PC-3 (cell line): ENCODE data around the gene TBC1D32. TPM values are rescaled to one million over a fixed set of nuclear protein-coding genes. Genes with fewer than 3 reads are reported as not detected.
A peak's percentile ranks its signal among the peaks of the same experiment; 100 is the strongest.

ENCODE experiments used
- ATAC-seq: fragments of 200-7000 bp; cut with Tn5 transposase; 2 replicates; pipeline ENCODE4 v1.9.1; 2020; ENCODE audit warnings: mild to moderate bottlenecking, moderate library complexity
- BruUV-seq: library from RNA; stranded (reverse); fragments of 400-500 nt; replicated peaks from 2 replicates; lab custom pipeline; 2021; lab: Mats Ljungman, UMichigan
- CTCF ChIA-PET: fragments of 300-600 bp; sonication (Branson Sonifier 250); formaldehyde crosslinking; loops from one replicate; lab custom pipeline; 2022; ENCODE audit warnings: antibody characterized with exemption; lab: Charles Lee
- POLR2A ChIA-PET: fragments of 300-600 bp; sonication (Branson Sonifier 250); formaldehyde crosslinking; loops from one replicate; lab custom pipeline; 2022; ENCODE audit warnings: antibody characterized with exemption; ENCODE audit not compliant: unreplicated experiment; lab: Charles Lee
- DNase-seq: peaks from one replicate; pipeline ENCODE4 v3.0.0-alpha.2; 2015
- H2AFZ ChIP-seq: fragments of 300-600 bp; sonication (generic); 2 replicates; pipeline ENCODE4 v1.6.0; 2016; ENCODE audit warnings: antibody characterized with exemption, low read length
- H3F3A ChIP-seq: fragments of 300-600 bp; sonication (generic); one replicate; pipeline ENCODE4 v1.6.0; 2017; ENCODE audit warnings: antibody characterized with exemption, low read length, control low read depth, mild to moderate bottlenecking; ENCODE audit not compliant: unreplicated experiment
- H3K27ac ChIP-seq: fragments of 300-600 bp; sonication (generic); 2 replicates; pipeline ENCODE4 v1.5.1; 2016; ENCODE audit warnings: mild to moderate bottlenecking, low read length
- H3K27me3 ChIP-seq: fragments of 300-600 bp; sonication (generic); 2 replicates; pipeline ENCODE4 v1.6.1; 2016; ENCODE audit warnings: low read length, mixed read lengths
- H3K36me3 ChIP-seq: fragments of 300-600 bp; sonication (generic); 2 replicates; pipeline ENCODE4 v1.6.1; 2016; ENCODE audit warnings: low read depth, mixed run types, low read length, mixed read lengths
- H3K4me1 ChIP-seq: fragments of 300-600 bp; sonication (generic); 2 replicates; pipeline ENCODE4 v1.5.1; 2016; ENCODE audit warnings: low read length; ENCODE audit not compliant: insufficient read depth
- H3K4me2 ChIP-seq: fragments of 300-600 bp; sonication (generic); 2 replicates; pipeline ENCODE4 v1.6.0; 2016; ENCODE audit warnings: low read length
- H3K4me3 ChIP-seq: fragments of 300-600 bp; sonication (generic); 2 replicates; pipeline ENCODE4 v1.5.1; 2016; ENCODE audit warnings: mild to moderate bottlenecking, low read length, mixed read lengths
- H3K79me2 ChIP-seq: fragments of 300-600 bp; sonication (generic); 2 replicates; pipeline ENCODE4 v1.6.1; 2017; ENCODE audit warnings: low read length, mixed read lengths
- H3K9ac ChIP-seq: fragments of 300-600 bp; sonication (generic); 2 replicates; pipeline ENCODE4 v1.6.0; 2016; ENCODE audit warnings: mild to moderate bottlenecking, low read length
- H3K9me2 ChIP-seq: fragments of 300-600 bp; sonication (generic); replicated peaks from 2 replicates; pipeline ENCODE4 v1.6.1; 2016; ENCODE audit warnings: mixed run types, low read length, mixed read lengths
- H3K9me3 ChIP-seq: fragments of 300-600 bp; sonication (generic); 2 replicates; pipeline ENCODE4 v1.6.1; 2016; ENCODE audit warnings: low read length, mixed read lengths
- H4K20me1 ChIP-seq: fragments of 300-600 bp; sonication (generic); 2 replicates; pipeline ENCODE4 v1.6.1; 2016; ENCODE audit warnings: low read length, mixed read lengths
- CTCF ChIP-seq: fragments of 300-600 bp; sonication (generic); conservative IDR thresholded peaks from 2 replicates; pipeline ENCODE4 v1.5.1; 2017; ENCODE audit warnings: antibody characterized with exemption, low read depth, mild to moderate bottlenecking, low read length
- EZH2 ChIP-seq: fragments of 300-600 bp; sonication (generic); IDR thresholded peaks from one replicate; pipeline ENCODE4 v1.6.1; 2017; ENCODE audit warnings: antibody characterized with exemption, mild to moderate bottlenecking, low read length; ENCODE audit not compliant: unreplicated experiment
- EZH2phosphoT487 ChIP-seq: fragments of 300-600 bp; sonication (generic); IDR thresholded peaks from 2 replicates; pipeline ENCODE4 v1.6.1; 2018; ENCODE audit warnings: mild to moderate bottlenecking, antibody characterized with exemption, low read length, borderline replicate concordance
- intact Hi-C: fragments of 100-400 bp; cut with micrococcal nuclease; formaldehyde crosslinking; loops from 2 replicates; pipeline ENCODE4 v1.9.0; 2023
- total RNA-seq: library from RNA; depleted of rRNA; stranded (reverse); fragments of >200 nt; gene quantifications from 2 replicates; pipeline ENCODE4 v1.2.3, GENCODE V29; 2014

The TBC1D32 gene
- total RNA-seq, 1 experiment from 2014 or later = 2.7 TPM

DNA sequence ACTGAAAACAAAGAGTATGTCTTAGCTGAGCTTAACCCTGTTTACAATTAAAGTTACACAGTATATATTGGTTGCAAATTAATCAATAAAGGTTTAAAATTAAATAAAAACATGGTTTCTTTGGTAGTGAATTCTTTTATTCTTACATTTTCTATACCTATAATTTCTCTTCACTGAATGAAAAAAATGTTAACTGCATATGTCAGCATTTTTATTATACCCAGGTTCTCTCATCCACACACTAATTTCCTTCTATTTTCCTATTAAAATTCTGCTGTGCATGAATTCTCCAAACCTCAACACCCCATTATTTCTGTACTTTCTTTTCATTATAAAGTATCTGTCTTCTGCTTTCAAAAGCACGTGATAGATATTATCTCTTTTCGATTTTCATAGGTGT lies 91.9 kb downstream of the TBC1D32 start:
- Histone ChIP-seq H3K27ac (no peak overlapping the region), H3K9me3 (no peaks in the 10 kb centered on the region), H3K9ac (no peak overlapping the region), H3F3A (no peaks in the 10 kb centered on the region), H3K79me2 (no peaks in the 10 kb centered on the region), H3K4me3 (no peak overlapping the region), H3K27me3 (no peaks in the 10 kb centered on the region), H2AFZ (no peak overlapping the region), H3K4me2 (no peak overlapping the region), H4K20me1 (no peaks in the 10 kb centered on the region), H3K9me2 (no peaks in the 10 kb centered on the region), H3K36me3 (no peaks in the 10 kb centered on the region), H3K4me1 (peaks cover 5% of the 10 kb centered on the region; the same call in 1 of the 2 replicates)
- ChIA-PET CTCF (no interaction called here), POLR2A (no interaction called here)
- ATAC-seq (no peak), DNase-seq (no peak)
- BruUV-seq = no TSS peak
- intact Hi-C loops = no loop called here
- TF ChIP-seq EZH2phosphoT487 (no peak), CTCF (no peak), EZH2 (no peak)

GRCh38 chr6:121237859-121238258 lies 96.4 kb downstream of the TBC1D32 start:
- BruUV-seq = no TSS peak
- H3K4me1 ChIP-seq = peaks cover 5% of the 10 kb centered on the region; the same call in 1 of the 2 replicates
- H3K4me2 ChIP-seq = no peak overlapping the region
- POLR2A ChIA-PET = no interaction called here
- H4K20me1 ChIP-seq = no peaks in the 10 kb centered on the region
- no peaks in the 10 kb centered on the region for H3K9me2 ChIP-seq
- CTCF ChIA-PET = no interaction called here
- no peak overlapping the region for H3K27ac ChIP-seq
- no peak overlapping the region for H3K4me3 ChIP-seq
- peak; percentile 35 for DNase-seq
- H2AFZ ChIP-seq = no peak overlapping the region
- no peaks in the 10 kb centered on the region for H3K36me3 ChIP-seq
- intact Hi-C loops = no loop called here
- ATAC-seq = no peak
- H3F3A ChIP-seq = no peaks in the 10 kb centered on the region
- TF ChIP-seq CTCF (no peak), EZH2phosphoT487 (no peak), EZH2 (no peak)
- H3K9me3 ChIP-seq = no peaks in the 10 kb centered on the region
- no peaks in the 10 kb centered on the region for H3K27me3 ChIP-seq
- H3K79me2 ChIP-seq = no peaks in the 10 kb centered on the region
- no peak overlapping the region for H3K9ac ChIP-seq

- ATAC-seq (no peak), DNase-seq (no peak)
- H2AFZ ChIP-seq = no peak overlapping the region
- no peaks in the 10 kb centered on the region for H4K20me1 ChIP-seq
- no peaks in the 10 kb centered on the region for H3F3A ChIP-seq
- no TSS peak for BruUV-seq
- H3K36me3 ChIP-seq = no peaks in the 10 kb centered on the region
- H3K4me3 ChIP-seq = no peak overlapping the region
- TF ChIP-seq EZH2phosphoT487 = no peak
- TF ChIP-seq CTCF = no peak
- TF ChIP-seq EZH2 = no peak
- no peak overlapping the region for H3K4me2 ChIP-seq
- no peaks in the 10 kb centered on the region for H3K9me3 ChIP-seq
- CTCF ChIA-PET = no interaction called here
- POLR2A ChIA-PET = no interaction called here
- H3K9me2 ChIP-seq = no peaks in the 10 kb centered on the region
- H3K27me3 ChIP-seq = no peaks in the 10 kb centered on the region
- no peak overlapping the region for H3K27ac ChIP-seq
- intact Hi-C loops = no loop called here
- H3K9ac ChIP-seq = no peak overlapping the region
- H3K79me2 ChIP-seq = no peaks in the 10 kb centered on the region
- peaks cover 5% of the 10 kb centered on the region; the same call in 1 of the 2 replicates for H3K4me1 ChIP-seq
Observed at GRCh38 chr6:121236984-121237383, 97.3 kb downstream of the TBC1D32 start.
